ENCODE results near the gene HOXB4. TPM values are rescaled to one million over a fixed set of nuclear protein-coding genes. Genes with fewer than 3 reads are reported as not detected.

The HOXB4 gene
- total and polyA plus RNA-seq, 10 of the 15 experiments (the other 5 are each of a cell fraction or from before 2014, with no cell fraction given) = 0.35 to 5.8 (median 3.0) TPM

- in situ Hi-C loops (cut with MboI) = loop anchor here (5.0 kb wide), 1 partner anchor 332 kb away; no protein-coding TSS in a partner anchor
- Histone ChIP-seq H3K4me2 (ENCODE audit: control insufficient read depth, insufficient read depth) (no peak overlapping the region), H2AFZ (ENCODE audit: control insufficient read depth, low read depth, low read length) (no peak overlapping the region), H4K20me1 (ENCODE audit: control insufficient read depth, insufficient read depth) (no peaks in the 10 kb centered on the region), H3K27ac (ENCODE audit: control insufficient read depth, insufficient read depth) (no peak overlapping the region), H3K4me3 (no peak overlapping the region), H3K9ac (ENCODE audit: control insufficient read depth, insufficient read depth, low read length) (no peak overlapping the region), H3K27me3 (replicated peaks in 1 of 2; ENCODE audit: control insufficient read depth in 2 of 2, insufficient read depth in 2 of 2, low read length in 1 of 2) (peaks cover 7 to 39% of the 10 kb centered on the region in 2 experiments), H3K79me2 (ENCODE audit: control insufficient read depth, insufficient read depth, low read length) (no peaks in the 10 kb centered on the region), H3K9me3 (replicated peaks; ENCODE audit: control insufficient read depth, insufficient read depth, low read length) (no peaks in the 10 kb centered on the region), H3K36me3 (ENCODE audit: control insufficient read depth in 2 of 2, insufficient read depth in 2 of 2, low read length in 1 of 2) (no peaks in the 10 kb centered on the region), H3K4me1 (ENCODE audit: control insufficient read depth, insufficient read depth, low read length) (peaks cover 10% of the 10 kb centered on the region)
- SMC1A ChIA-PET (ENCODE audit: uncharacterized antibody, unreplicated experiment) = interaction anchor here (0.9 to 4.3 kb wide), 5 partner anchors 94 to 287 kb away, joined by 3 to 47 read pairs (median 9); no protein-coding TSS in a partner anchor
- CTCF ChIA-PET = interaction anchor here (0.8 to 4.8 kb wide), 10 partner anchors 23 to 515 kb away, joined by 3 to 113 read pairs (median 12); no protein-coding TSS in a partner anchor
- DNase-seq (ENCODE audit: low read depth, low spot score) (no peak), ATAC-seq (no peak), FAIRE-seq (no peak)
- 69% methylated on average over 25 of the region's 25 CpGs for WGBS (ENCODE audit: insufficient coverage, insufficient replicate concordance, low lambda C conversion rate, missing lambda C conversion rate)
- TF ChIP-seq CBX5 (IDR thresholded peaks at IDR 0.05; ENCODE audit: low read depth) (no peak), USF1 (IDR thresholded peaks at IDR 0.05; ENCODE audit: borderline replicate concordance, extremely low read length, insufficient read depth, low read depth, low read length) (no peak)
- intact Hi-C loops (cut with micrococcal nuclease; ENCODE audit: unreplicated experiment) = loop anchor here (2.0 kb wide), 2 partner anchors 258 to 286 kb away; no protein-coding TSS in a partner anchor
- BruUV-seq (replicated peaks) = no TSS peak
- POLR2A ChIA-PET = interaction anchor here (1.2 kb wide), 1 partner anchor 14 kb away, joined by 3 read pairs; no protein-coding TSS in a partner anchor
- RAD21 ChIA-PET (ENCODE audit: unreplicated experiment) = interaction anchor here (0.6 to 3.8 kb wide), 6 partner anchors 102 to 568 kb away, joined by 3 to 29 read pairs (median 10); no protein-coding TSS in a partner anchor
Measured at GRCh38 chr17:48594538-48595277, 16.6 kb upstream of the HOXB4 start.

Measured in GM12878 (cell line).